SK-N-SH treated with all-trans-retinoic acid at 6 μM for 48 hours (cell line): ENCODE measurements around the gene SLX4IP.

Experiments used
- ATAC-seq: fragments of 200-7000 bp; cut with Tn5 transposase; 3 replicates; pipeline ENCODE4 v1.9.1; 2020; ENCODE audit warnings: mild to moderate bottlenecking, moderate library complexity
- ARNTL ChIP-seq: fragments of 450-650 bp; formaldehyde crosslinking; IDR thresholded peaks from 2 replicates; pipeline ENCODE4 v1.5.0; 2020; ENCODE audit warnings: low read depth, mild to moderate bottlenecking, moderate library complexity, borderline replicate concordance
- BACH2 ChIP-seq: fragments of 250-450 bp; sonication (Bioruptor Pico); IDR thresholded peaks from 2 replicates; pipeline ENCODE4 v1.9.0; 2021; ENCODE audit warnings: mild to moderate bottlenecking, borderline replicate concordance
- CREB5 ChIP-seq: fragments of 250-450 bp; sonication (Bioruptor Pico); IDR thresholded peaks from 2 replicates; pipeline ENCODE4 v1.5.1; 2020; ENCODE audit warnings: low read depth, mild to moderate bottlenecking, moderate library complexity
- CSDC2 ChIP-seq: fragments of 250-450 bp; sonication (Bioruptor Pico); IDR thresholded peaks from 2 replicates; pipeline ENCODE4 v1.5.0; 2020; ENCODE audit warnings: mild to moderate bottlenecking, moderate library complexity
- CSRNP3 ChIP-seq: fragments of 250-450 bp; sonication (Bioruptor Pico); IDR thresholded peaks from 2 replicates; pipeline ENCODE4 v1.5.1; 2021; ENCODE audit warnings: mild to moderate bottlenecking, moderate library complexity
- GLIS3 ChIP-seq: fragments of 250-450 bp; sonication (Bioruptor Pico); IDR thresholded peaks from 2 replicates; pipeline ENCODE4 v1.5.0; 2020; ENCODE audit warnings: mild to moderate bottlenecking, moderate library complexity
- ISL1 ChIP-seq: fragments of 250-450 bp; sonication (Bioruptor Pico); IDR thresholded peaks from 2 replicates; pipeline ENCODE4 v2.1.2; 2022; ENCODE audit warnings: mild to moderate bottlenecking, moderate library complexity
- OSR1 ChIP-seq: fragments of 250-450 bp; sonication (Bioruptor Pico); IDR thresholded peaks from 2 replicates; pipeline ENCODE4 v1.8.0; 2022; ENCODE audit warnings: moderate library complexity, mild to moderate bottlenecking, inconsistent platforms
- PATZ1 ChIP-seq: fragments of 250-450 bp; sonication (Bioruptor Pico); IDR thresholded peaks from 2 replicates; pipeline ENCODE4 v1.8.0; 2020; ENCODE audit warnings: mild to moderate bottlenecking, moderate library complexity, borderline replicate concordance
- PPARA ChIP-seq: fragments of 250-450 bp; sonication (Bioruptor Pico); IDR thresholded peaks from 2 replicates; pipeline ENCODE4 v1.5.0; 2020; ENCODE audit warnings: mild to moderate bottlenecking, borderline replicate concordance
- RARB ChIP-seq: fragments of 250-450 bp; sonication (Bioruptor Pico); IDR thresholded peaks from 2 replicates; pipeline ENCODE4 v1.8.0; 2021; ENCODE audit warnings: mild to moderate bottlenecking, moderate library complexity
- TCF4 ChIP-seq: fragments of 250-450 bp; sonication (Bioruptor Pico); IDR thresholded peaks from 2 replicates; pipeline ENCODE4 v1.8.0; 2021; ENCODE audit warnings: mild to moderate bottlenecking, moderate library complexity, borderline replicate concordance
- TOX ChIP-seq: fragments of 250-450 bp; sonication (Bioruptor Pico); IDR thresholded peaks from 2 replicates; pipeline ENCODE4 v1.8.0; 2021; ENCODE audit warnings: mild to moderate bottlenecking, moderate library complexity, borderline replicate concordance
- TSHZ2 ChIP-seq: fragments of 250-450 bp; sonication (Bioruptor Pico); IDR thresholded peaks from 2 replicates; pipeline ENCODE4 v1.5.0; 2020; ENCODE audit warnings: mild to moderate bottlenecking, moderate library complexity
- ZC3H10 ChIP-seq: fragments of 250-450 bp; sonication (Bioruptor Pico); IDR thresholded peaks from 2 replicates; pipeline ENCODE4 v1.5.1; 2021; ENCODE audit warnings: mild to moderate bottlenecking, moderate library complexity
- ZFP30 ChIP-seq: fragments of 450-650 bp; formaldehyde crosslinking; IDR thresholded peaks from 2 replicates; pipeline ENCODE4 v1.5.0; 2022; ENCODE audit warnings: mild to moderate bottlenecking, moderate library complexity
- ZNF565 ChIP-seq: fragments of 450-650 bp; formaldehyde crosslinking; conservative IDR thresholded peaks from 2 replicates; pipeline ENCODE4 v1.5.0; 2020; ENCODE audit warnings: low read depth, mild to moderate bottlenecking, moderate library complexity
- ZNF70 ChIP-seq: fragments of 450-650 bp; formaldehyde crosslinking; IDR thresholded peaks from 2 replicates; pipeline ENCODE4 v1.5.0; 2020; ENCODE audit warnings: mild to moderate bottlenecking, moderate library complexity
- ZNF8 ChIP-seq: fragments of 450-650 bp; formaldehyde crosslinking; IDR thresholded peaks from 2 replicates; pipeline ENCODE4 v1.5.0; 2020; ENCODE audit warnings: mild to moderate bottlenecking, moderate library complexity

Gene SLX4IP

GRCh38 chr20:10550204-10551118, 115.4 kb downstream of the SLX4IP start:
- TF ChIP-seq PATZ1 (CRISPR knock-in tag) = no peak
- TF ChIP-seq ZFP30 (CRISPR knock-in tag) = no peak
- no peak for TF ChIP-seq ZNF565 (CRISPR knock-in tag)
- TF ChIP-seq ZNF70 (CRISPR knock-in tag) = no peak
- no peak for TF ChIP-seq ISL1 (CRISPR knock-in tag)
- TF ChIP-seq ZNF8 (CRISPR knock-in tag) = no peak
- no peak for TF ChIP-seq CSDC2 (CRISPR knock-in tag)
- no peak for TF ChIP-seq BACH2 (CRISPR knock-in tag)
- no peak for TF ChIP-seq TOX (CRISPR knock-in tag)
- TF ChIP-seq ARNTL (CRISPR knock-in tag) = no peak
- no peak for TF ChIP-seq GLIS3 (CRISPR knock-in tag)
- TF ChIP-seq RARB (CRISPR knock-in tag) = no peak
- no peak for TF ChIP-seq PPARA (CRISPR knock-in tag)
- TF ChIP-seq TCF4 (CRISPR knock-in tag) = no peak
- TF ChIP-seq, all 23 proteins: peak for 0
- no peak for ATAC-seq

- TF ChIP-seq ZNF565 (CRISPR knock-in tag) (no peak), BACH2 (CRISPR knock-in tag) (no peak), ZC3H10 (CRISPR knock-in tag) (no peak), TOX (CRISPR knock-in tag) (no peak), OSR1 (no peak), CSRNP3 (CRISPR knock-in tag) (no peak), ZNF8 (CRISPR knock-in tag) (no peak)
- TF ChIP-seq, all 23 proteins: peak for 0
- no peak for ATAC-seq
Observed at GRCh38 chr20:10551732-10552724, 116.9 kb downstream of the SLX4IP start.

- ATAC-seq = peak; percentile 83
Observed at GRCh38 chr20:10553326-10553984, 118.3 kb downstream of the SLX4IP start.

More at GRCh38 chr20:10553326-10553984, 118.3 kb downstream of the SLX4IP start:
- TF ChIP-seq ZFP30 (CRISPR knock-in tag) (no peak), CSRNP3 (CRISPR knock-in tag) (no peak), ZNF70 (CRISPR knock-in tag) (no peak), CSDC2 (CRISPR knock-in tag) (no peak), TSHZ2 (CRISPR knock-in tag) (no peak), ZNF8 (CRISPR knock-in tag) (no peak), CREB5 (no peak)
